HCT116 (cell line): Measurements from ENCODE around the gene PXYLP1. TPM values are rescaled to one million over a fixed set of nuclear protein-coding genes. Genes with fewer than 3 reads are reported as not detected.

Experiments
- ATAC-seq: fragments of 200-7000 bp; cut with Tn5 transposase; 2 replicates; pipeline ENCODE4 v1.9.1; 2020; ENCODE audit warnings: mild to moderate bottlenecking, moderate library complexity
- BruUV-seq: library from RNA; stranded (reverse); fragments of 400-500 nt; replicated peaks from 2 replicates; lab custom pipeline; 2021; lab: Mats Ljungman, UMichigan
- CTCF ChIA-PET: fragments of 300-600 bp; sonication (Branson Sonifier 250); formaldehyde crosslinking; loops from one replicate; lab custom pipeline; 2021; ENCODE audit warnings: antibody characterized with exemption; lab: Charles Lee
- POLR2A ChIA-PET: fragments of 300-600, 350-600 bp; sonication (Branson Sonifier 250); formaldehyde crosslinking; loops from one replicate; lab custom pipeline; 2021; ENCODE audit warnings: antibody characterized with exemption; lab: Charles Lee
- RAD21 ChIA-PET, 2 experiments: fragments of 300-600 bp; sonication (Branson Sonifier 250); formaldehyde crosslinking; loops; one replicate each; lab custom pipeline; 2023; ENCODE audit warnings: low total read pairs in 2 of 2; ENCODE audit not compliant: uncharacterized antibody in 2 of 2, unreplicated experiment in 2 of 2, low non-redundant PET in 1 of 2; lab: Charles Lee
- DNase-seq: peaks from one replicate; pipeline ENCODE4 v3.0.0-alpha.2; 2010; ENCODE audit warnings: low read depth, low spot score
- H2AFZ ChIP-seq: fragments of 200-600 bp; shearing (Covaris generic), sonication (generic); 2 replicates; pipeline ENCODE4 v1.6.1; 2017; ENCODE audit warnings: low read depth, mixed run types, mixed read lengths, antibody characterized with exemption, low read length; ENCODE audit not compliant: poor library complexity, severe bottlenecking
- H3K27ac ChIP-seq: 2 replicates; pipeline ENCODE4 v1.5.1; 2012; ENCODE audit warnings: low read depth, low read length
- H3K27me3 ChIP-seq: fragments of 200-600 bp; sonication (generic); 2 replicates; pipeline ENCODE4 v1.6.1; 2016; ENCODE audit warnings: mixed run types, low read length, mixed read lengths; ENCODE audit not compliant: insufficient read depth
- H3K36me3 ChIP-seq, 2 experiments: fragments of 200-500 bp in 1 of 2; fragments of 200-600 bp in 1 of 2; sonication (Bioruptor generic) in 1 of 2; sonication (generic) in 1 of 2; 2 replicates each; pipeline versions ENCODE4 v1.5.1 to v1.6.1; 2014 to 2016; ENCODE audit warnings: low read length in 2 of 2, inconsistent platforms in 1 of 2, mixed read lengths in 1 of 2, mixed run types in 1 of 2; ENCODE audit not compliant: insufficient read depth in 2 of 2, control insufficient read depth in 1 of 2
- H3K4me1 ChIP-seq, 2 experiments: fragments of 200-600 bp in 1 of 2; sonication (generic) in 1 of 2; 2 replicates each; pipeline versions ENCODE4 v1.5.1 to v1.6.1; 2012 to 2017; ENCODE audit warnings: low read length in 2 of 2, inconsistent platforms in 1 of 2, mild to moderate bottlenecking in 1 of 2, mixed read lengths in 1 of 2, mixed run types in 1 of 2, moderate library complexity in 1 of 2; ENCODE audit not compliant: insufficient read depth in 2 of 2, control insufficient read depth in 1 of 2
- H3K4me2 ChIP-seq: fragments of 200-600 bp; sonication (generic); 2 replicates; pipeline ENCODE4 v1.6.1; 2017; ENCODE audit warnings: mixed run types, low read length, mixed read lengths
- H3K4me3 ChIP-seq, 2 experiments: fragments of 200-600 bp in 1 of 2; sonication (generic) in 1 of 2; replicated peaks in 1 of 2; 2 replicates each; pipeline ENCODE4 v1.5.1; 2011 to 2016; ENCODE audit warnings: low read length in 2 of 2, control low read depth in 1 of 2, low read depth in 1 of 2, mild to moderate bottlenecking in 1 of 2, mixed read lengths in 1 of 2, mixed run types in 1 of 2
- H3K79me2 ChIP-seq: fragments of 200-600 bp; sonication (generic); 2 replicates; pipeline ENCODE4 v1.6.1; 2017; ENCODE audit warnings: mild to moderate bottlenecking, mixed run types, low read length, moderate library complexity, mixed read lengths; ENCODE audit not compliant: insufficient read depth
- H3K9ac ChIP-seq: fragments of 200-600 bp; sonication (generic); 2 replicates; pipeline ENCODE4 v1.6.1; 2016; ENCODE audit warnings: low read length, mixed read lengths
- H3K9me2 ChIP-seq: fragments of 200-600 bp; sonication (generic), shearing (Covaris generic); 2 replicates; pipeline ENCODE4 v1.6.1; 2017; ENCODE audit warnings: mixed run types, mild to moderate bottlenecking, moderate library complexity; ENCODE audit not compliant: insufficient read depth
- H3K9me3 ChIP-seq, 2 experiments: fragments of 200-500 bp in 1 of 2; fragments of 200-600 bp in 1 of 2; sonication (Bioruptor generic) in 1 of 2; sonication (generic) in 1 of 2; 2 replicates each; pipeline ENCODE4 v1.6.1; 2014 to 2017; ENCODE audit warnings: low read length in 2 of 2, mixed read lengths in 2 of 2, inconsistent platforms in 1 of 2, low read depth in 1 of 2, mild to moderate bottlenecking in 1 of 2, mixed run types in 1 of 2, moderate library complexity in 1 of 2; ENCODE audit not compliant: control insufficient read depth in 1 of 2, insufficient read depth in 1 of 2
- H4K20me1 ChIP-seq: fragments of 200-600 bp; sonication (generic), shearing (Covaris generic); 2 replicates; pipeline ENCODE4 v1.6.1; 2017; ENCODE audit warnings: mixed run types, mild to moderate bottlenecking, moderate library complexity; ENCODE audit not compliant: insufficient read depth
- EGR1 ChIP-seq: IDR thresholded peaks from 2 replicates; pipeline ENCODE4 v1.6.1; 2012; ENCODE audit warnings: low read depth
- ELF1 ChIP-seq: IDR thresholded peaks from 2 replicates; pipeline ENCODE4 v1.6.1; 2012; ENCODE audit warnings: low read depth, borderline replicate concordance
- EZH2 ChIP-seq: fragments of 200-600 bp; sonication (generic); IDR thresholded peaks from 2 replicates; pipeline ENCODE4 v1.6.1; 2017; ENCODE audit warnings: antibody characterized with exemption, mixed run types
- FOSL1 ChIP-seq: IDR thresholded peaks from 2 replicates; pipeline ENCODE4 v1.6.1; 2012; ENCODE audit warnings: low read depth
- JUND ChIP-seq: IDR thresholded peaks from 2 replicates; pipeline ENCODE4 v1.6.1; 2012
- POLR2AphosphoS5 ChIP-seq: IDR thresholded peaks from 2 replicates; pipeline ENCODE4 v1.6.1; 2011; ENCODE audit warnings: mild to moderate bottlenecking, low read depth, low read length, moderate library complexity
- RAD21 ChIP-seq: IDR thresholded peaks from 2 replicates; pipeline ENCODE4 v1.6.1; 2012; ENCODE audit warnings: low read depth, mild to moderate bottlenecking
- REST ChIP-seq: IDR thresholded peaks from 2 replicates; pipeline ENCODE4 v1.6.1; 2012; ENCODE audit warnings: low read depth
- intact Hi-C: fragments of 100-400 bp; cut with micrococcal nuclease; formaldehyde crosslinking; loops from 2 replicates; pipeline ENCODE4 v1.10.0; 2022
- total RNA-seq: library from RNA; stranded (reverse); gene quantifications from one replicate; pipeline ENCODE4 v1.2.1, GENCODE V29; 2021; ENCODE audit not compliant: unreplicated experiment

The PXYLP1 gene
- total RNA-seq, 1 experiment from 2014 or later, result 15.3 TPM

DNA sequence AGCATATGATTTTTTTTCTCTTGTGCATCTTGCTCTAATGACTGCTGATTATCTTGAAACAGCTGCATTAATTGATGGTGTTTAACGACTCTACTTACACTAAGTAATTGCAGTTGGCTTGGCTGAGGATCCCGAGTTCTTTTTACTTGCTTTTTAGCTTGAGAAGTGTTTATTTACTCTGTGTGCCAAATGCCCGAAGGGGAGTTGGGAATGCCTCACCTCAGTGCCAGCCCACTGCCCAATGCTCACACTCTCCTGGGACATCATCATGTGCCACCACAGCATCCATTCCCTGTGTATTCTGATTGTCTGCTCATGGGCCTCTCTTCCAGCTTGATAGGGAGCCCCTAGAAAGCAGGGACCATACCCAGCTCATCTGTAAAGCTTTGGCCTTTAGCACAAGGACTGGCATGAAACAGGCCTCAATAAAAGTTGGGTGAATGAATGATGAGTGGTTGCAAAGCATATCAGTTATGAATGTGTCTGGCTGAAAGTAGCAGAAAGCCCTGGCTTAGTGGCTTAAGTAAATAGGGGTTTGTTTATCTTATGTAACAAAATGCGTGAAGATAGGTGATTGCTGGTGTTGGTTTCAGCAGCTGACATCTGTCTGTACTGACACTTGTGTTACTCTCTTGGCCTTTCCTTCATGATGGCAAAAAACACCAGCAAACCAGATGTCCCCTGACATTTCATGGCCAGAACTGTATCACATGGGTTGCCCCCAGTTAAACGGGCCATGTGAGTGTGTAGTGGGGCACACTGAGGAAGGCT lies 8.1 kb downstream of the PXYLP1 start:
- Histone ChIP-seq H3K4me1 (peaks cover 2 to 10% of the 10 kb centered on the region in 2 experiments; a peak in 3 of 4 replicates), H3K9me3 (no peaks in the 10 kb centered on the region), H3K27me3 (no peaks in the 10 kb centered on the region), H3K4me2 (no peak overlapping the region), H3K79me2 (no peaks in the 10 kb centered on the region), H3K9ac (no peak overlapping the region), H3K27ac (no peak overlapping the region), H3K9me2 (no peaks in the 10 kb centered on the region), H2AFZ (no peak overlapping the region), H3K36me3 (no peaks in the 10 kb centered on the region), H3K4me3 (no peak overlapping the region), H4K20me1 (no peaks in the 10 kb centered on the region)
- TF ChIP-seq EGR1 (no peak), FOSL1 (no peak), JUND (no peak), POLR2AphosphoS5 (no peak), EZH2 (no peak), ELF1 (no peak), RAD21 (no peak), REST (no peak)
- ATAC-seq, result no peak
- ChIA-PET RAD21 (no interaction called here), CTCF (interaction anchor here (1.4 kb wide), 1 partner anchor 8 kb away, joined by 5 read pairs; the partner anchor contains the start of gene PXYLP1), POLR2A (interaction anchor here (0.7 kb wide), 1 partner anchor 26 kb away, joined by 5 read pairs; no protein-coding TSS in a partner anchor)
- no TSS peak for BruUV-seq
- no peak for DNase-seq
- intact Hi-C loops, result no loop called here
